OCI-LY1 (cell line): ENCODE measurements around the gene TFEC.

ENCODE experiments used
- EZH2 ChIP-seq: fragments of 200-600 bp; sonication (generic), shearing (Covaris generic); IDR thresholded peaks from 2 replicates; pipeline ENCODE4 v1.8.0; 2017; ENCODE audit warnings: borderline replicate concordance, mixed run types, mild to moderate bottlenecking, antibody characterized with exemption, low read length, moderate library complexity, mixed read lengths
- TF ChIP-seq, protein P1 (sequence below): fragments of 200-600 bp; sonication (generic), shearing (Covaris generic); IDR thresholded peaks from 2 replicates; pipeline ENCODE4 v1.5.1; 2017; ENCODE audit warnings: mild to moderate bottlenecking, antibody characterized with exemption, low read length, moderate library complexity, mixed read lengths

DNA sequence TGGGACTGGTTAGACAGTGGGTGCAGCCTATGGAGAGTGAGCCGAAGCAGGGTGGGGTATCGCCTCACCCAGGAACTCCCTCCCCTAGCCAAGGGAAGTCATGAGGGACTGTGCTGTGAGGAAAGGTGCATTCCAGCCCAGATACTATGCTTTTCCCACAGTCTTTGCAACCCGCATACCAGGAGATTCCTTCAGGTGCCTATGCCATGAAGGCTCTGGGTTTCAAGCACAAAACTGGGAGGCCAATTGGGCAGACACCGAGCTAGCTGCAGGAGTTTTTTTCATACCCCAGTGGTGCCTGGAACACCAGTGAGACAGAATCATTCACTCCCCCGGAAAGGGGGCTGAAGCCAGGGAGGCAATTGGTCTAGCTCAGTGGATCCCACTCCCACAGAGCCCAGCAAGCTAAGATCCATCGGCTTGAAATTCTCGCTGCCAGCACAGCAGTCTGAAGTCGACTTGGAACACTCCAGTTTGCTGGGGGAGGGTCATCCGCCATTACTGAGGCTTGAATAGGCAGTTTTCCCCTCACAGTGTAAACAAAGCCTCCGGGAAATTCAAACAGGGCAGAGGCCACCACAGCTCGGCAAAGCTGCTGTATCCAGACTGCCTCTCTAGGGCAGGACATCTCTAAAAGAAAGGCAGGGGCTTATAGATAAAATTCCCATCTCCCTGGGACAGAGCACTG lies 141.4 kb downstream of the TFEC start:
- TF ChIP-seq, protein P1, sequence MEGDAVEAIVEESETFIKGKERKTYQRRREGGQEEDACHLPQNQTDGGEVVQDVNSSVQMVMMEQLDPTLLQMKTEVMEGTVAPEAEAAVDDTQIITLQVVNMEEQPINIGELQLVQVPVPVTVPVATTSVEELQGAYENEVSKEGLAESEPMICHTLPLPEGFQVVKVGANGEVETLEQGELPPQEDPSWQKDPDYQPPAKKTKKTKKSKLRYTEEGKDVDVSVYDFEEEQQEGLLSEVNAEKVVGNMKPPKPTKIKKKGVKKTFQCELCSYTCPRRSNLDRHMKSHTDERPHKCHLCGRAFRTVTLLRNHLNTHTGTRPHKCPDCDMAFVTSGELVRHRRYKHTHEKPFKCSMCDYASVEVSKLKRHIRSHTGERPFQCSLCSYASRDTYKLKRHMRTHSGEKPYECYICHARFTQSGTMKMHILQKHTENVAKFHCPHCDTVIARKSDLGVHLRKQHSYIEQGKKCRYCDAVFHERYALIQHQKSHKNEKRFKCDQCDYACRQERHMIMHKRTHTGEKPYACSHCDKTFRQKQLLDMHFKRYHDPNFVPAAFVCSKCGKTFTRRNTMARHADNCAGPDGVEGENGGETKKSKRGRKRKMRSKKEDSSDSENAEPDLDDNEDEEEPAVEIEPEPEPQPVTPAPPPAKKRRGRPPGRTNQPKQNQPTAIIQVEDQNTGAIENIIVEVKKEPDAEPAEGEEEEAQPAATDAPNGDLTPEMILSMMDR = no peak
- no peak for TF ChIP-seq EZH2
